OCI-LY7 (cell line): Measurements from ENCODE around the gene TMEM8B. TPM values are rescaled to one million over a fixed set of nuclear protein-coding genes. Genes with fewer than 3 reads are reported as not detected.

Experiments
- BruUV-seq: library from RNA; stranded (reverse); fragments of 400-500 nt; replicated peaks from 2 replicates; lab custom pipeline; 2021; lab: Mats Ljungman, UMichigan
- CTCF ChIA-PET: fragments of 300-600 bp; sonication (Branson Sonifier 250); formaldehyde crosslinking; loops from one replicate; lab custom pipeline; 2022; ENCODE audit warnings: antibody characterized with exemption; ENCODE audit not compliant: unreplicated experiment; lab: Charles Lee
- POLR2A ChIA-PET: fragments of 300-600 bp; sonication (Branson Sonifier 250); formaldehyde crosslinking; loops from one replicate; lab custom pipeline; 2022; ENCODE audit warnings: antibody characterized with exemption; lab: Charles Lee
- DNase-seq: peaks from one replicate; pipeline ENCODE4 v3.0.0-alpha.2; 2015; ENCODE audit warnings: low spot score
- H2AFZ ChIP-seq: fragments of 200-600 bp; sonication (generic), shearing (Covaris generic); 2 replicates; pipeline ENCODE4 v1.6.1; 2014; ENCODE audit warnings: mild to moderate bottlenecking, antibody characterized with exemption, low read length, moderate library complexity
- H3K27ac ChIP-seq: fragments of 200-600 bp; sonication (generic); 2 replicates; pipeline ENCODE4 v1.5.1; 2014; ENCODE audit warnings: mixed run types, low read depth, mild to moderate bottlenecking, moderate library complexity, low read length, inconsistent platforms; ENCODE audit not compliant: poor library complexity, severe bottlenecking
- H3K36me3 ChIP-seq: fragments of 200-600 bp; sonication (generic); 2 replicates; pipeline ENCODE4 v1.6.1; 2014; ENCODE audit warnings: mild to moderate bottlenecking, antibody characterized with exemption, low read length, moderate library complexity, mixed read lengths; ENCODE audit not compliant: insufficient read depth
- H3K4me1 ChIP-seq: fragments of 200-600 bp; sonication (generic); 2 replicates; pipeline ENCODE4 v1.5.1; 2014; ENCODE audit warnings: mild to moderate bottlenecking, low read length; ENCODE audit not compliant: insufficient read depth, poor library complexity, severe bottlenecking
- H3K4me2 ChIP-seq: fragments of 200-600 bp; sonication (generic); 2 replicates; pipeline ENCODE4 v1.6.1; 2014; ENCODE audit warnings: mild to moderate bottlenecking, low read length
- H3K4me3 ChIP-seq: fragments of 200-600 bp; sonication (generic); 2 replicates; pipeline ENCODE4 v1.5.1; 2014; ENCODE audit warnings: mild to moderate bottlenecking, low read depth, low read length; ENCODE audit not compliant: poor library complexity, severe bottlenecking
- H3K79me2 ChIP-seq: fragments of 200-600 bp; sonication (generic); 2 replicates; pipeline ENCODE4 v1.6.1; 2016; ENCODE audit warnings: low read depth, mild to moderate bottlenecking, low read length, moderate library complexity, mixed read lengths; ENCODE audit not compliant: insufficient read depth
- H3K9me2 ChIP-seq: fragments of 200-600 bp; sonication (generic); 2 replicates; pipeline ENCODE4 v1.6.1; 2016; ENCODE audit warnings: mild to moderate bottlenecking, low read length, mixed read lengths; ENCODE audit not compliant: insufficient read depth
- H3K9me3 ChIP-seq: fragments of 200-600 bp; sonication (generic); 2 replicates; pipeline ENCODE4 v1.6.1; 2014; ENCODE audit warnings: mild to moderate bottlenecking, mixed run types, low read length, mixed read lengths
- H4K20me1 ChIP-seq: fragments of 200-600 bp; sonication (generic); 2 replicates; pipeline ENCODE4 v1.6.1; 2014; ENCODE audit warnings: mild to moderate bottlenecking, antibody characterized with exemption, low read length, moderate library complexity, mixed read lengths; ENCODE audit not compliant: insufficient read depth
- CTCF ChIP-seq: fragments of 200-600 bp; sonication (generic); conservative IDR thresholded peaks from 2 replicates; pipeline ENCODE4 v1.5.1; 2014; ENCODE audit warnings: mild to moderate bottlenecking, antibody characterized with exemption, low read length, moderate library complexity, mixed read lengths
- EZH2phosphoT487 ChIP-seq: fragments of 200-600 bp; sonication (generic); IDR thresholded peaks from 2 replicates; pipeline ENCODE4 v1.6.1; 2018; ENCODE audit warnings: low read depth, borderline replicate concordance, mild to moderate bottlenecking, mixed run types, antibody characterized with exemption, low read length, moderate library complexity, mixed read lengths
- intact Hi-C: fragments of 100-400 bp; cut with micrococcal nuclease; formaldehyde crosslinking; loops from one replicate; pipeline ENCODE4 v1.10.0; 2022; ENCODE audit not compliant: unreplicated experiment
- total RNA-seq, 2 experiments: library from RNA; depleted of rRNA in 1 of 2; stranded (reverse); fragments of >200 nt in 1 of 2; shearing (Covaris generic) in 1 of 2; gene quantifications; 2 replicates each; pipeline ENCODE4 v1.2.3, GENCODE V29; 2014 to 2022

TMEM8B gene
- total RNA-seq, 2 experiments from 2014 or later = 3.1 to 15.7 TPM

- H3K27ac ChIP-seq = no peak overlapping the region
- no peaks in the 10 kb centered on the region for H4K20me1 ChIP-seq
- H3K4me1 ChIP-seq = no peaks in the 10 kb centered on the region
- BruUV-seq = no TSS peak
- H3K9me2 ChIP-seq = no peaks in the 10 kb centered on the region
- DNase-seq = no peak
- H2AFZ ChIP-seq = no peak overlapping the region
- H3K36me3 ChIP-seq = no peaks in the 10 kb centered on the region
- no peak overlapping the region for H3K4me2 ChIP-seq
- ChIA-PET POLR2A (no interaction called here), CTCF (interaction anchor here (0.5 kb wide), 1 partner anchor 250 kb away, joined by 5 read pairs; no protein-coding TSS in a partner anchor)
- H3K4me3 ChIP-seq = no peak overlapping the region
- intact Hi-C loops = no loop called here
- no peaks in the 10 kb centered on the region for H3K9me3 ChIP-seq
- no peaks in the 10 kb centered on the region for H3K79me2 ChIP-seq
- no peak for TF ChIP-seq CTCF
- TF ChIP-seq EZH2phosphoT487 = no peak
Observed at GRCh38 chr9:35868933-35869332, 39.9 kb downstream of the TMEM8B start.

- POLR2A ChIA-PET = no interaction called here
- Histone ChIP-seq H3K4me3 (no peak overlapping the region), H3K9me2 (no peaks in the 10 kb centered on the region), H3K9me3 (no peaks in the 10 kb centered on the region), H2AFZ (no peak overlapping the region), H3K36me3 (no peaks in the 10 kb centered on the region), H3K79me2 (no peaks in the 10 kb centered on the region), H4K20me1 (no peaks in the 10 kb centered on the region), H3K4me2 (no peak overlapping the region), H3K4me1 (no peaks in the 10 kb centered on the region), H3K27ac (no peak overlapping the region)
- intact Hi-C loops = no loop called here
- CTCF ChIA-PET = no interaction called here
- no peak for DNase-seq
- TF ChIP-seq EZH2phosphoT487 (no peak), CTCF (no peak)
- no TSS peak for BruUV-seq
Observed at GRCh38 chr9:35869621-35870216, 40.7 kb downstream of the TMEM8B start.

GRCh38 chr9:35870351-35870923, 41.4 kb downstream of the TMEM8B start, which contains the start of gene OR13J1:
Gene OR13J1, minus strand, starts transcription at chr9:35870401. Its CDS starts 0 bp downstream, at chr9:35870401.
- intact Hi-C loops = no loop called here
- CTCF ChIA-PET = no interaction called here
- no peaks in the 10 kb centered on the region for H3K36me3 ChIP-seq
- no peaks in the 10 kb centered on the region for H3K9me2 ChIP-seq
- H4K20me1 ChIP-seq = no peaks in the 10 kb centered on the region
- H3K4me2 ChIP-seq = no peak within 1 kb of the TSS
- H3K9me3 ChIP-seq = no peaks in the 10 kb centered on the region
- POLR2A ChIA-PET = no interaction called here
- no peaks in the 10 kb centered on the region for H3K4me1 ChIP-seq
- H3K79me2 ChIP-seq = no peaks in the 10 kb centered on the region
- no peak within 1 kb of the TSS for H3K4me3 ChIP-seq
- TF ChIP-seq EZH2phosphoT487 (no peak), CTCF (no peak)
- BruUV-seq = no TSS peak
- H3K27ac ChIP-seq = no peak within 1 kb of the TSS
- H2AFZ ChIP-seq = no peak within 1 kb of the TSS
- DNase-seq = no peak
